Measurements from ENCODE around the gene OLFML2A.
"Not testable (repeated sequence)": the region's sequence is repeated elsewhere in the genome, so short reads cannot be mapped to it uniquely, and the experiment has no call there.

Gene OLFML2A

DNA sequence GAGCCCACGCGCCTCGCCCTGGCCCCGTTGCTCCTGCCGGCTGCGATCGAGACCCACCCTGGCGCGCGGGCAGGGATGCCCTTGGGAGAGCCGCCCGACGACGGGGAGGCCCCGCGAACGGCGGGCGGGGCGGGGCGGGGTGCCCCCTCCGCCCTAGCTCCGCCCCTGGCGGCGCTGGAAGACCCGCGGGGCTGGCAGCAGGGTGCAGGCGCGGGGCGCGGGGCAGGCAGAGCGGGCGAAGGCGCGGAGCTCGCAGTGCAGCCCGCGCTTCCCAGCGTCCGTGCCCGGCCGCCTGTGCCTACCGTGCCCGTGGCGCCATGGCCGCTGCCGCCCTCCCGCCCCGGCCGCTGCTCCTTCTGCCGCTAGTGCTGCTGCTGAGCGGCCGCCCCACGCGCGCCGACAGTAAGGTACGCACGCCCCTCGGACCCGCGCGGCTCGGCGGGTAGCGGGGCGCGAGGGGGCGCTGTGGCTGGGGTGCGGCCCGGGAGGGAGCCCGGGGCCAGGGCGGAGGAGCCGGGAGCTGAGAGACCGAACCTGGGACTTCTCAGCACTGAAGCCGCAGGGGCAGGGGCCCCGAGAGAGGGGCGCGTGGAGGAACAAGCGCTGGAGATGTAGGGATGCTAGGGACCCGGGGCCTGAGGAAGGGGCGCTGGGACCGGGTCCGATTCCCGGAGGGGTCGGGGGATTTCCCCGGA lies at the start of gene OLFML2A:
TSS of gene OLFML2A (plus strand) at position 180 of the 695 bp plus-strand sequence. CDS start at position 318, 138 bp downstream.
- peak; percentile 79 for DNase-seq (ENCODE audit: low spot score)

DNA sequence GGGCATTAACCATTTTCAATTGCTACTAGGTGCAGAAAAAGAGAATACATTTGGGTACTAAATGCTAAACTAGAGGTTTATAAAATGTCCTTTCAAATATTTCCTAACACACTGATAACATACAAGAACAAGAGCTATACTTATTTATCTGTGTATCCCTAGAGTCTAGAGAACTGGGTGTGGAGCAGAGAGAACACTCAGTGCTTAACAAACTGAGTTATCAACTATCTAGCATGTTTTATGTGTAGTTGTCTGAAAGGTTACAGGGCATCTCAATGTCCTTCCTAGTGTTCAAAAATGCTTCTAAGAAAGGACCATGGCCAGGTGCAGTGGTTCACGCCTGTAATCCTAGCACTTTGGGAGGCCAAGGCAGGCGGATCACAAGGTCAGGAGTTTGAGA lies 46.2 kb upstream of the OLFML2A start:
- no peak for DNase-seq (ENCODE audit: low spot score)

DNA sequence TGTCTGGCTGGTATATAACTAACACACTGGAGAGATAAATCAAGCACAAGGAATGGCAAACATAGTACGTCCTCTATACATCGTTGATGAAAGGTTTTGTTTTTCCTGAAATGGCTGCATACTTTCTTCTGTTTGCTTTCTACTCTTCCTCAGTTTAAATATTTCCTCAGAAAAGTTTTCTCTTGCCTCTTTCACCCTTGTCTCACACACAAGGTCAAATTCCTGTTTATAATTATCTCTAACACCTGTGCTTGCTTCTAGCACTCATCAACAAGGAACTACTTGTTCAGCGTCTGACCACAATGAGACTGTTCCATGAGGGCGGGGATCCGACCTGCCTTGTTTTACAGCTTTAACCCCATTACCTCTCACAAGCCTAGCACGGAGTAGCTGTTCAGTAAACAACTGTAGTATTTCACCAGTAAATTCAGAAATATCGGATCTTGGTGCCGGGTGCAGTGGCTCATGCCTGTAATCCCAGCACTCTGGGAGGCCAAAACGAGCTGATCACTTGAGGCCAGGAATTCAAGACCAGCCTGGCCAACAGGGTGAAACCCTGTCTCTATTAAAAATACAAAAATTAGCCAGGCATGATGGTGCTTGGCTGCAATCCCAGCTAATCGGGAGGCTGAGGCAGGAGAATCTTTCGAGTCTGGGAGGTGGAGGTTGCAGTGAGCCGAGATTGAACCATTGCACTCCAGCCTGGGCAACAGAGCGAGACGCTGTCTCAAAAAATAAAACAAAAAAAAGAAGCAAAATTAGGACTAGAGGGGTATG lies 42.8 kb upstream of the OLFML2A start:
- no peak for DNase-seq (ENCODE audit: low spot score)

DNA sequence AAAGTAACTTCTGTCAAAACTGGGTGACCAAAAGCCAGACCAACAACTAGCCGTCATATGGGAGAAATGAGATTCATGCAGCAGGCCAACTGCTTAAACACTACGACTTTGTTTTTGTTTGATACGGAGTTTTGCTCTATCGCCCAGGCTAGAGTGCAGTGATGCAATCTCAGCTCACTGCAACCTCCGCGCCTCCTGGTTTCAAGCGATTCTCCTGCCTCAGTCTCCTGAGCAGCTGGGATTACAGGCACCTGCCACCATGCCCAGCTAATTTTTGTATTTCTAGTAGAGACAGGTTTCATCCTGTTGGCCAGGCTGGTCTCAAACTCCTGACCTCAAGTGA lies 42.2 kb upstream of the OLFML2A start:
- not testable (repeated sequence) for DNase-seq (ENCODE audit: low spot score)

DNA sequence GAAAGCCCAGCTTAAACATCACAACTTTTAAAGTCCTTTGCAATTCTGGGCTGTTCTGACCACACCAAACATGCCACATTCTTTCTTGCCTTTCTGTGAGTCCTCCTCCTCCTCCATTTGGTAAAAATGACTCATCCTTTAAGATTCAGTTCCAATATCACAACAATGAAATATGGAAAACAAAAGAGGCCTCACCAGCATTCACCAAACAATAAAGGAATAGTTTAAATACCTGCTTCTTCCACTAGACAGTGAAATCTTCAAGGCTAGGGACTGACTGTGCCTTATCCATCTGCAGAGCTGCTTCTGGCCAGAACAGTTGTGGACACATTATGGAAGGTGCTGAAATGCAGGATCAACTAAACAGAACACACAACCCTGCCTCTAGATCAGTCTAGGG lies 41.8 kb upstream of the OLFML2A start:
- no peak for DNase-seq (ENCODE audit: low spot score)

DNA sequence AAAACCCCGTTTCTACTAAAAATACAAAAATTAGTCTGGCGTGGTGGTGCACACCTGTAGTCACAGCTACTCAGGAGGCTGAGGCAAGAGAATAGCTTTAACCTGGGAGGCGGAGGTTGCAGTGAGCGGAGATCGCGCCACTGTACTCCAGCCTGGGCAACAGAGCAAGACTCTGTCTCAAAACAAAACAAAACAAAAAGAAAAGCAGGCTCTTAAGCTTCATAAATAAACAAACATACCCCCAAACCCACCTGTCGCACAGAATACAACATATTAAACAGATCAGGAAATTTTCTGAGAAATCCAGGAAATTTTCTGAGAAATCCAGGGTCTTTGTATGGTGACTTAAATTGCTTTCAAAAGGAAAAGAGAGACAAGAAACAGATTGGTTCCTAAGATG lies 38.9 kb upstream of the OLFML2A start:
- DNase-seq (ENCODE audit: low spot score) = not testable (repeated sequence)

DNA sequence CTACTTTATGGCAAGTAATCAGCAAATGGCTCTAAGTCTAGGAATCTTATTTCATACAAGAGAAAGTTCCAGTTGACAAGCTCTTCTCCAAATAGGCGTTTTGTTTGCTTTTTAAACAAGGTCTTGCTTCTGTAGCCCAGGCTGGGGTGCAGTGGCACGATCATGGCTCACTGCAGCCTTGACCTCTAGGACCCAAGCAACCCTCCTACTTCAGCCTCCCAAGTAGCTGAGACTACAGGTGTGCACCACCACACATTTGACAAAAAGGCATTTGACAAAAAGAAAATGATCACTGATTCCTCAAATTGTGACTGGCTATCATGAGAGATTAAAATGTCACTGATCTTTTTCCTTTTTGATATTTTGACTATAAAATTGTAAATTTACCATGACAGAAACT lies 37.6 kb upstream of the OLFML2A start:
- no peak for DNase-seq (ENCODE audit: low spot score)

DNA sequence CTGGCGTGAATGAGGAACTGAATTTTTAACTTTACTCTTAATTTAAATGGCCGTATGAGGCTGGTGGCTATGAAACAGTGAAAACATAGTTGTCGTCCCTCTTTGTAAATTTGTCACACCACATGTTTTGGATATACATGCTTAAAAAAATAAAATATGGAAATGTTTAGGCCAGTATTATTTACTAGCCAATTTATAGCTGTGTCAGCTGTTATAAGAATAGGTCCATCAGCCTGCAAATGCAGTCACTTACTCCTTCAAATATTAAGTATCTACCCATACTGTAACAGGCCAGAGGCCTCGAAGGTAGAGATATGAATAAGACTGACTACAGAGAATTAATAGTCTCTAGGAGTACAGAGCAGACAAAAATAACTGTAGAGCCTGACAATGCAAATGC lies 35.8 kb upstream of the OLFML2A start:
- no peak for DNase-seq (ENCODE audit: low spot score)

DNA sequence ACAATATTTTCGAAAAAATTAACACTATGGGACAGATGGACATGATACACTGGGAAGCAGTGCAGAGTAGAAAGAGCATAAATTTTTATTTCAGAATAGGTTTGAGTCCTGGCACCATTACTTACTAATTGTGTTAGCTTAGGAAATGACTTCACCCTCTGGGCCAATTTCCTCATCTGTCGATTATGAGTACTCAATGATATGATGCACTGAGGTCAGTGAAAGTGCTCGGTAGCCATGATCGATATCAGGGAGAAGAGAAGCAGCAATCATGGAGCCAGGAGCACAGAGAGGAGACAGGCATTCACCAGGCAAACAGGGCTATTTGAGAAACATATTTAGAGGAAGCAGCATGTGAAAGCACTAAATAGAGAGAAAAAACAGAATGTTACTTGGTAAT lies 35.3 kb upstream of the OLFML2A start:
- no peak for DNase-seq (ENCODE audit: low spot score)

DNA sequence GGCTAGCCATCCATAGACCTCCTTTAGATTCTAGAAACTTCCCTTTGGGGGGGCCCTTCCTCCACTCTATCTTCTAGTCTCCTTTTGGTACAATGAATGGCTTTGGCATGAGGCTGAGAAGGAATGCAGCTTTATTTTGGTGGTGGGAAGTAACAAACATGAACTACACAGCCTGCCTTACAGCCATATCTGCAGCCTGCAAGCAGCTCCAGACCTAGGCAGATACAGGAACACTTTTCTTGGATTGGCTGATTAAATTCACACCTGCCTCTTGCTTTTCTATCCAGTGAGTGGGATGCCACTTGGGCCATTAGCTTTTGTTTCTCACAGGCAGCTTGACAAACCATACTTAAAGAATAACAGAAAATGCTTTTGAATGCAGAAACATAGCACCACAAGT lies 34.0 kb upstream of the OLFML2A start:
- DNase-seq (ENCODE audit: low spot score) = no peak

DNA sequence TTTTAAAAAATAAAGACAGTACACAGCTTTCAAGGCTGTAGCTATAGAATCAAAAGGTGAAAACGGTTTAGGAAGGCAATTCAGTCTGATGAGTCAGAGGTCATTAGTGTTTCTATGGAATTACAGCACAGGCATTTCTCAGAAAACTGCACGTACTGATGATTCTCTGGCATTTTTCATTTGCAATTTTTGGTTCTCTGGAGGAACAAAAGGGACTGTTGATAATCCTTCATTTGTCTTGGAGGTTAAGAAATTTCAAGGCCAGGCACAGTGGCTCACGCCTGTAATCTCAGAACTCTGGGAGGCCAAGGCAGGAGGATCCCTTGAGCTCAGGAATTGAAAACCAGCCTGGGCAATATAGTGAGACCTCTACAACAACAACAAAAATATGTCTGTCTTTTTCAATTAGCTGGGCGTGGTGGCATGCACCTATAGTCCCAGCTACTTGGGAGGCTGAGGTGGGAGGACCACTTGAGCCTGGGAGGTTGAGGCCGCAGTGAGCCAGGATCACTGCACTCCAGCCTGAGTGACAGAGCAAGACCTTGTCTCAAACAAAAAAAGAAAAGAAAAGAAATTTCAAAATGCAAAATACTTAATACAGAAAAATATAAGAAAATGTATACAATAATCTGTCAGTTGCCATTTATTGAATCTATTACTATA lies 33.1 kb upstream of the OLFML2A start:
- DNase-seq (ENCODE audit: low spot score) = no peak

DNA sequence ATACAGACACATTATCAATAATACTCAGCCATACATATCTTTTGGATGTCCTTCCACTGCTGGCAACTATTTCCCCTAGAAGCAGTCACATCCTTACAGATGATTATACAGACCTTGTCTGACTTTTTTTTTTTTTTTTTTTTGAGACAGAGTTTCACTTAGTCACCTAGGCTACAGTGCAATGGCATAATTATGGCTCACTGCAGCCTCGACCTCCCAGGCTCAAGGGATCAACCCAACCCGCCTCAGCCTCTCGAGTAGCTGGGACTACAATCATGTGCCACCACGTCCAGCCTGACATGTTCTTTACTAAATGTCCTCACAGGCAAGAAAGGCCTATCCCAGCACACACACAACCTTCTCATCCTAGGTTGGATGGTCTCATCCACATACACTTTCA lies 29.9 kb upstream of the OLFML2A start:
- DNase-seq (ENCODE audit: low spot score) = no peak

DNA sequence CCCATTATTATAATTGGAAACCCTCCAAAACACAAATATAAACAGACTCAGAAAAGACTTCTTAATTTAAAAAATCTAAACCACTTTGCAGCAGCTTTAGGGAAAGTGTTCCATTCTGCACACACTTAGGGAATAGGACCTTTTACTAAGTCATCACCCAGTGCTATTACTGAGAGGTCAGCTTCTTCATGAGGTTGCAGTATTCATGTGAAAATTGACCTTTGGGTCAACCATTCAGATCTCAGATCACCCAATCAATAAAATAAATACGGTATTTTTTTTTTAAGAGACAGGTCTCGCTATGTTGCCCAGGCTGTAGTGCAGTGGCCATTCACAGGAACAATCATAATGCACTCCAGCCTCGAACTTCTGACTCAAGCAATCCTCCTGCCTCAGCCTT lies 27.6 kb upstream of the OLFML2A start:
- DNase-seq (ENCODE audit: low spot score) = no peak

DNA sequence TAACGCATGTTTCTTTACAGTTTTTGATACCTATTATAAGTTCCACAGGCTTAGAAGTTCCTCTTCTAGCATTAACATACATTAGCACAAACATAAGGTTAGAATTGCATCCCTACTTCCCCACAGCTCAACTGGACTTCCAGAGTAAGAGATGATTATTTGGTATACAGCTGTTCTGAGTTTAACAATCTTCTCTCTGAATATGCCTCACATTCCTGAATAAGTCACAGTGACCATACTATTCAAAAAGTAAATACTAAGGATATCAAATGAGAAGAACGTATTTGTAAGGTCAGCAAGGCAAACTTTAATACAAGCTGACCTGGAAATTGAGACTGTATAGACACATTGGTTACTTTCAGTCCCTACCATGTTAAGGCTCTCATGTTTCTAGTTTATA lies 27.2 kb upstream of the OLFML2A start:
- no peak for DNase-seq (ENCODE audit: low spot score)

DNA sequence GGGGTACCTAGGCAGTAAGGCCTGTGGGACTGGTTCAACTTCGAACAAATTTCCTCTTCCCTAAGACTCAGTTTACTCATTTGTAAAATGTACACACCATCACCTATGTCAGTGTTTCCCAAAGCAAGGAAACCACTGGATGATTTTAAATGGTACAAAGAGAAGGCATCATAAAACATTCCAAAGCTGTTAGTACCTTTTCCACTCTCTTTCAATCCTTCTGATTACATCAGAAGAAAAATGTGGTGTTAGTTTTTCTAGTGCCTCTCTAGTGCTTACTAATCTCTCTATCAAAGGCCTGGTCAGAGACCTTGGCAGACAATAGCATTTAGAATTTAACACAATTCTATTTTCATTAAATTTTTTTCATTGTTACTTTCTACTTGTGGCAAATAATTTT lies 24.0 kb upstream of the OLFML2A start:
- no peak for DNase-seq (ENCODE audit: low spot score)

DNA sequence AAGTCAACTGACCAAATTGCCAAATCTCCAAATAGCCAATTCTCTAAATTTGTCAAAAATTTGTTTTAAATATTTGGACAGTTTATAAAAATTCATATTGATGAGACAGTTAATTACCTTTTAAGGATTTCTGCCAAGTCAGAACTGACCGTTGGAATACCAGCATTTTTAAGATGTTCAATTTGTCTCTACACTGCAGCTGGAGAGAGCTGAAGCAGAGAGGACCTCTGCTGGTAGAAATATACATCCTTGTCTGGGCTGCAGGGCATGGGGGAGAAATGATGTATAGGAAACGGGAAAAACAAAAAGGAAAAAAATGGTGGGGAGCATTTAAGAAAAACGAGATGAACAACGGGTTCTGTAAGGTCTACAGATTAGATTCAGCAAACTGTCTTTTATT lies 22.6 kb upstream of the OLFML2A start:
- no peak for DNase-seq (ENCODE audit: low spot score)

DNA sequence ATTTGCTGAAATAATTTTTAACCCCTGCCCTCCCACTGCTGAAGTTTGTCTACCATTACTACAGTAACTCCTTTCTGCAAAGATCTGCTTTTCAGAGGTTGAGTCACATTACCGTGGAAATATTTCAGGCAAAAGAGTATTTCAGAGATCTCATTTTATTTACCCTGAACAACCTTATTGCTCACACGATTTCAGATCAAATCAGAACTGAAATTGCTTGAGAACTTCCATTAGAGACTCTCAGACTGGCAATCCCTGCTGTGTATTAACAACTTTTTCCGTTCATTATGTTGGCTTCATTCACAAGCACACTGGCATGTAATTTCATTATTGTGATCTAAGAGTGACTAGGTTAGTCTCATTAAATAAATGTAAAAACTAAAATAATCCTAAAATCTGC lies 21.9 kb upstream of the OLFML2A start:
- no peak for DNase-seq (ENCODE audit: low spot score)

DNA sequence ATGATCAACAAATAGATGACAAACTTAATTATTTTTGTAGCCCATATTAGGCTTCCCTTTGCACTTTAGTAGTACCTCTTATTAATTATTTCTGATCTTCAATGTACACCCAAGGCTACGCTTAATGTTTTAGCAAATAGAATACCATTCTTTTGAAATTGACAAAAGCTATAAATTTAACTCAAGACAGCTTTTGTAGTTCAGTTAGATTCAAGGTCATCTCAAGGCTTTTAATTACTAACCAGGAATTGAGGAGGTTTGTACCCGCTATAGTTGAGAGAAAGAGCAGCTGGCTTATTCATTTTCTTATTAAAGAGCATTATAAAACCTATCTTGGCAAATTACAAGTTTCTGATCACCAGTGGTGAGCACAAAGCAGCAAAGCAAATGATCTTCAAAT lies 20.9 kb upstream of the OLFML2A start:
- no peak for DNase-seq (ENCODE audit: low spot score)

DNA sequence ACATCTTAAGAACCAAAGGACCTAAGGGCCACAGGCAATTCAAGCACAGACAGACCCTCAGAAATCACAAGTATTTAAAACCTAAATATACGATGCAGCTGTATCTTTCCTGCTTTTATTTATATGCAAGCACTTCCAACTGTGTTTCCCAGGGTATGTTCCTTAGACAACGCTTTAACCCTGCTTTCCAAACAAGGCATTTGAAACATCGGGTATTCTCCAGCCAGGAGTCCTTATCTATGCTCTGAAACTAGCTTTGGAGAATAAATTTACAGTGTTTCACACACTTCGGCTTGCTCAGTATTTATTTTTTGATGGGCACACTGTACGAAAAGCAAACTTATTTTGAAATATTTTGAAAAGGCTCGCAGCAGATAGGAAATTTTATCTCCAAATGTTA lies 19.3 kb upstream of the OLFML2A start:
- no peak for DNase-seq (ENCODE audit: low spot score)

DNA sequence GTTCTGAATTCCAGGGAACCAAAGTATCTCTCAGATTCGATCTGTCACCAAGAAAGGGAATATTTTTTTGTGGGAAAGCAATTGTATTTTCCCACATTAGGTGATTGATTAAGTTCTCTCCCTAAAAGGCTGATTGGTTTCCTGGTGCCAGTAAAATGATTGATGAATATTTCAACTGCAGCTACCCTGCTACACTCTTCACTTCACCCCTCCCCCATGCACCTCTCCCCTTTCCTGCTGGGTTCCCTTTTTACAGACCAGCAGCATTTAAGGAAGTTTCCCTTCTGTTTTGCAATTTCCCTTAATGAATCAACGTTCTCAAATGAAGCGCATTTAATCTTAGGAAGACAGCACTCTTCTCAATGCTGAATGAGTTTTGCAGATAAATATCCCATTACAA lies 18.9 kb upstream of the OLFML2A start:
- no peak for DNase-seq (ENCODE audit: low spot score)

DNA sequence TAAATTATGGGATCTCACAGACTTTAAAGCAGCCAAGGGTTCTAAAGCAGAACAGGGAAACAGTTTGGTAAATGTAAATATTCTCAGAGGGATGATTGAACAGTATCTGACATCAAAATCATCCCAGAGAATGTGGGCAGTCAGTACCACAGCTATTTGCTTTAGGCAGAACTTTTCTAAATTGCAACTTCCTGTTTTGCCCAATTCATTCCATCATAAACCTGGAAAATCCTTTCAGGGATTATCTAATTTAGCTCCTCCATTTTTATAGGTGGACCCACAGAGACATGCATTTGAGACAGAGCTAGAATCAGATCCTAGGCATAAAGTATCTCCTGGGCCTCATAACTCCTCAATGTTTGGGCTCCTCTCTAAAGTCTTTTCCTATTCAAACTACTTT lies 18.2 kb upstream of the OLFML2A start:
- no peak for DNase-seq (ENCODE audit: low spot score)

DNA sequence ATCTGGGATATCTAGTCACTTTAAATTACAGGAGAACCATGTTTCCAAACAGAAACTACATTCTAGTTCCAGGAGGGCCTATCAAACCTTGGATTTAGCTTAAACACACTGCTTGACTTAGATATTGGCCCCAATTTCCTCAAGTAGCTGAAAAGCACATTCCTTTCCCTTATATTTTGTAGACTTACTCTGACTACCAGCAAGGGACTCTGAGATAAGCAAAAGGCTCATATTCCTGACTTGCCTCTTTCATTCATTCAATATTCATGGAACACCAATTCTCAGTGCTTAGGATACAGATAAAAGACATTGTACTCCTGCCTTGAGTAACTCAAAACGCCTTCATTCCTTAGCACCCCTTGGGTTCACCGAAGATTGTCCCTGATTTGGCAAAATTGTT lies 17.6 kb upstream of the OLFML2A start:
- DNase-seq (ENCODE audit: low spot score) = no peak

DNA sequence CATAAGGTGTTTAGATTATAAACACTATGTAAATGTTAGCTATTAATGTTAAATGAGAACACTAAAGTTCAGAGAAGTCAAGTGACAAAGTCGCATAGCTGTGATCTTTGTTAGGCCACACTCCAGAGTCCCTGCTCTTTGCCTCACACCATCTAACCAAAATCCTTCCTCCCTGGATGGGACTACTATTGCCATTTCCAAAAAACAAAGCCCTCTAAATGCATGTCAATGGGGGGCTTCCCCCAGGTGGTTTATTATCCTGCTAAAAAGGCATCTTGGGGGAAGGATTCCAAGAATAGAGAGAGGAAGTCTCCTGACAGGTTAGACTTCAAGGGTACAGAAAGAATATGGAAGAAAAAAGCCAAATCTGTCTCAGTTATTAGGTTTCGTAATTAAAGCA lies 16.2 kb upstream of the OLFML2A start:
- DNase-seq (ENCODE audit: low spot score) = no peak

Data from ecto neural progenitor cell (in vitro differentiated cells).